Gastrocnemius medialis (tissue), 4 donors: ENCODE measurements around the gene GPR153.

ENCODE experiments used
- POLR2A ChIP-seq, 2 donors: fragments of 450-650 bp; IDR thresholded peaks; one replicate each; pipeline ENCODE4 v1.6.1; 2017; ENCODE audit warnings: antibody characterized with exemption in 2 of 2, mild to moderate bottlenecking in 2 of 2, moderate library complexity in 2 of 2
- TF ChIP-seq, protein P1 (sequence below), 5 experiments: fragments of 450-650 bp in 3 of 5; fragments of 200-600 bp in 2 of 5; sonication (generic) in 2 of 5; IDR thresholded peaks in 4 of 5; conservative IDR thresholded peaks in 1 of 5; 1 replicate in 4 of 5; 2 replicates in 1 of 5; pipeline ENCODE4 v1.5.1; 2016 to 2019; ENCODE audit warnings: antibody characterized with exemption in 5 of 5, mild to moderate bottlenecking in 3 of 5, moderate library complexity in 3 of 5

DNA sequence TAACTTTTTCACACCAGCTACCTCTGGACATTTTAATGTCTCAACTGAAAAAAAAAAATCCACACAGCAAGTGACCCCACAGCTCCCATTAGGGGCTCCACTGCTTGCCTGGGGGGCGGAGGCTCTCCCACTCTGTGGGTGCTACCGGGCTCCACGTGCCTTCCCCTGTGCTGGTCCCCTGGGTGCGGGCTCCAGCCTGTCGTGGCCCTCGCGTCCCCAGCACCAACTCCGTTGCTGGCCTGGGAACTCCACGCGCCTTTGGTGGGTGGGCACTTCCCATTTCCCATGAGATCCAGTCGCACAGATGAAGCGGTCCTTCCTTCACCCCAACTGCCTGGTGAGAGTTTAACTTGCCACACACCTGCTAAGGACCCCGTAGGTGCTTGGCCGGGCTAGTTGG lies 27.1 kb upstream of the GPR153 start:
- TF ChIP-seq POLR2A (IDR thresholded peaks at IDR 0.05): no peak
- TF ChIP-seq, protein P1, sequence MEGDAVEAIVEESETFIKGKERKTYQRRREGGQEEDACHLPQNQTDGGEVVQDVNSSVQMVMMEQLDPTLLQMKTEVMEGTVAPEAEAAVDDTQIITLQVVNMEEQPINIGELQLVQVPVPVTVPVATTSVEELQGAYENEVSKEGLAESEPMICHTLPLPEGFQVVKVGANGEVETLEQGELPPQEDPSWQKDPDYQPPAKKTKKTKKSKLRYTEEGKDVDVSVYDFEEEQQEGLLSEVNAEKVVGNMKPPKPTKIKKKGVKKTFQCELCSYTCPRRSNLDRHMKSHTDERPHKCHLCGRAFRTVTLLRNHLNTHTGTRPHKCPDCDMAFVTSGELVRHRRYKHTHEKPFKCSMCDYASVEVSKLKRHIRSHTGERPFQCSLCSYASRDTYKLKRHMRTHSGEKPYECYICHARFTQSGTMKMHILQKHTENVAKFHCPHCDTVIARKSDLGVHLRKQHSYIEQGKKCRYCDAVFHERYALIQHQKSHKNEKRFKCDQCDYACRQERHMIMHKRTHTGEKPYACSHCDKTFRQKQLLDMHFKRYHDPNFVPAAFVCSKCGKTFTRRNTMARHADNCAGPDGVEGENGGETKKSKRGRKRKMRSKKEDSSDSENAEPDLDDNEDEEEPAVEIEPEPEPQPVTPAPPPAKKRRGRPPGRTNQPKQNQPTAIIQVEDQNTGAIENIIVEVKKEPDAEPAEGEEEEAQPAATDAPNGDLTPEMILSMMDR (IDR thresholded peaks at IDR 0.05 in 4 of 5, conservative IDR thresholded peaks at IDR 0.05 in 1 of 5): no peak
